Cortex of kidney (tissue), 1 donor: ENCODE results near the gene ZNF423.

Experiments used
- DNase-seq: peaks from one replicate; lab custom pipeline; 2025; lab: John Stamatoyannopoulos, UW

The ZNF423 gene

GRCh38 chr16:49782405-49782804 lies 73.5 kb downstream of the ZNF423 start:
- DNase-seq, result no peak

DNA sequence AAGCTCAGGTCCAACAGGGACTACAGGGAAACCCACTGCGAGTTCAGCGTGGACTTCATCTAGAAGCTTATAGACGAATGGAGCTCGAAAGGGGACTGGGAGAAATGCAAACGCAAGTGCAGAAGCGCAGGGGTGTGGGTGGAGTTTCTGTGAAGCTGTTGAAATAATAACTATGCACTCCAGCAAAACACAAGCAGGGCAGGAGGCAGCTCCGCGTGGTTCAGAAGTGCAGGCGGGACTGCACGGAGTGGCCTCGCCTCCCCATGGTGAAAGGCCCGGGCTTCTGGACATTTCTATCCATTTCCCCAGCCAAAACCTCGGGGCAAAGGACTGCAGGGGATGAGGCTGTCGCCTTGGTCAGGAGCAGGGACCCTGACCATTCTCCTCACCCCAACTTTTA lies 74.5 kb downstream of the ZNF423 start:
- DNase-seq, result no peak

- DNase-seq, result no peak
These were observed 75.5 kb downstream of the ZNF423 start for GRCh38 chr16:49780433-49780832.

GRCh38 chr16:49779979-49780378 lies 75.9 kb downstream of the ZNF423 start:
- DNase-seq, result no peak

- no peak for DNase-seq
These were observed 77.5 kb downstream of the ZNF423 start for GRCh38 chr16:49778202-49778930.

GRCh38 chr16:49776734-49777133 lies 79.2 kb downstream of the ZNF423 start:
- no peak for DNase-seq

GRCh38 chr16:49776085-49776595 lies 79.8 kb downstream of the ZNF423 start:
- no peak for DNase-seq

DNA sequence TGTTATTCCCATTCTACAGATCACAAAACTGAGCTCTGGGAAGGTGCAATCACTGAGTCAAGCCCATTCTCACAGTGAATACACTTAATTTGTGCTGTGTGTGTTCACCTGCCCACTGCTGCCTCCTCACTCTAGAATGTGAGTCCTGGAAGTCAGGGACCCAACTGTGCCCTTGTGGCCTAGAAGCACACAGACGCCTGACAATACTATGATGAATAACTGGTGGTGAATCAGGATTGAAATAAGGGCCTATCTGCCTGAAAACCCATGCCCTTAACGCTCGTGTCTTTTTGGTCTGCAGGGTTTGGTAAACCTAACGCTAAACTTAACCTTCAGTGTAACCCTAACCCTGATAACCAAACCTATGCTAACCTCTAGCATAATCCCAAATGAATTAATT lies 80.3 kb downstream of the ZNF423 start:
- no peak for DNase-seq

GRCh38 chr16:49775018-49775417 lies 80.9 kb downstream of the ZNF423 start:
- DNase-seq, result no peak

- no peak for DNase-seq
These were observed 82.1 kb downstream of the ZNF423 start for GRCh38 chr16:49773534-49774475.

- no peak for DNase-seq
These were observed 87.9 kb downstream of the ZNF423 start for GRCh38 chr16:49767998-49768397.

DNA sequence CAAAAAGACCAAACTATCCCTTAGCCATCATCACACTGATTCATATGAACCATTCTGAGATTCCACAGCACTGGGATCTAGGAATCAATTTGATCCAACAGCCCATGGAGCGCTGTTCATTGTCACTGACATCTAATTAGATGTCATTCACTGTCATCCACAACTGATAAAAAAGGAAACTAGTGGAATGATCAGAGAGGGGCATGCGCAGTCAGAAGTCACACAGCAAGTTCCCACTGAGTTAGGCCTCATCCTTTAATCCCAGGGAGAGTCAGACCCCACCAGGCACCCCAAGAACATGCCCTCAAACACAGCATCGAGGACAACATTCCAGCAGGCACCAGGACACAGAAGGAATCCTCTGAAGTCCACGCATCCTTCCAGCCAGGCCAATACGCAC lies 88.5 kb downstream of the ZNF423 start:
- DNase-seq, result no peak

GRCh38 chr16:49766225-49766624 lies 89.7 kb downstream of the ZNF423 start:
- no peak for DNase-seq

DNA sequence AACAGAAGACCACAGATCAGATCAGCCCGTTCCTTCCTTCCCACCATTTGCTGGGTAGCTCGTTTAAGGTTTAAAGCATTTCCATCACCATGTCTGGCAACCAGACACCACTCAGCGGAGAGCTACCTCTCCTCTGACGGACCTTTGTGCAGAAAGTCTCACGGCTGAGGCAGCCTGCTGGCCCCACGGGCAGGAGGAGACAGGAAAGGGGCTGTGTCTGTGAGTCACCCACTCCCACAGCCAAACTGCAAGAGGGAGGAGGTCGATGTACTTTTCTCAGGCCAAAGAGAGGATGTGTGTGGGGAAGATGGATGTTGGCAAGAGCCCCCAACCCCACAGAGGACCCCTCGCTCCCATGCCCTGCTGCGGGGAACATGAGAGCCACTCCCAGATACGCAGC lies 92.1 kb downstream of the ZNF423 start:
- no peak for DNase-seq

DNA sequence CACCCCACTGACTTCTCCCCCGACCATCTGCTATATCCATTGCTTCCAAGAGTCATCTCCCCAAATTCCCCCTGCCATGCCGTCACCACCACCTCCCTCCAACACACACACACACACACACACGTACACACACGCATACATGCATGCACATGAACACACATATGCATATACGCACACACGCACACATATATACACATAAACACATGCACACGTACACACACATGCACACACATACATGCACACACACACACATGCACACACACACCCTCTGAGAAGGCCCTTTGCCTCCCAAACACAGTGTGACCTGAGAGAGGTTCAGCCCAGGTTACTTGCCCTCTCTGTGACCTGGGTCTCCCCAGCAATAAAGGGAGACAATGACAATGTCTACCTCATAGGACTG lies 95.1 kb downstream of the ZNF423 start:
- no peak for DNase-seq

- no peak for DNase-seq
These were observed 98.3 kb downstream of the ZNF423 start for GRCh38 chr16:49757559-49758069.

- no peak for DNase-seq
These were observed 98.9 kb downstream of the ZNF423 start for GRCh38 chr16:49756775-49757558.

GRCh38 chr16:49755716-49756505 lies 100.0 kb downstream of the ZNF423 start:
- no peak for DNase-seq

- DNase-seq, result no peak
These were observed 100.6 kb downstream of the ZNF423 start for GRCh38 chr16:49755313-49755620.

DNA sequence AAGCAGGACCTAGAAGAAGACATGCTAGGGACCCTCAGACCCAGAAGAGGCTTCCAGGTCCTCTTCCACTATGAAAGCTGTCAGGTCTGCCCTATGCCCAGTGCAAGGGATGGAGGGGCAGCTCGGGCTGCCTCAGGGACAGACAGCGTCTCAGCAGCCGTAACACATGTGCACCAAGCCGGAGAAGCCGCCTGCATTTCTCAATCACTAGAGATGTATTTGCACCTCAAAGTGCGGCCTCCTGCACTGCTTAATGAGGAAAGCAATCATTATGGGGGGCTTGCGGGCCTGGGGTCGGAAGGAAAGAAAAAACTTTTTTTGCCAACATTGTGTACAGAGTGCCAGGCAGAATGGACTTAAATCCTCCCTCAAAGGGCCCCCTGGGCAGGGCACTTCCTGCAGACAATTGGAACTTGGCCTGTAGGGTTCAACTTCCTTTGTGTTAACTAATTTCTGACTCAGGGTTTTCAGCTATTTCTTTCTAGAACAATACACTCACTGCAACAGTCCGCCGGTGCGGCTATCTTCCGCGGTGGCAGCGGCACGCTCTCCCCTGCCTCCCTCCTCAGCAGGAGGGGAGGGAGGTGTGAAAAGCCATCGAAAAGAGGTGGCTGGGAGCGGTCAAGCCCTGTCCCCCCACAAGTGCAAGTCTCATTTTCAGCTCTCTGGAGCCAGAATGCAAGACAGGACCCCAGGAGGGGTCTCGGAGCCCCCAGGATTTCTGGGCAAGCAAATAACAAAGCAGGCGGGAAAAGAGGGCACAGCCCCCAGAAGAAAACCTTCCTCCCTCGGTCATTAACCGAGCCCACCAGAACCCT lies 101.2 kb downstream of the ZNF423 start:
- DNase-seq, result no peak
